A673 (cell line): Measurements from ENCODE around the gene MACROH2A1. TPM values are rescaled to one million over a fixed set of nuclear protein-coding genes. Genes with fewer than 3 reads are reported as not detected.

ENCODE experiments used
- BruUV-seq: library from RNA; stranded (reverse); fragments of 400-500 nt; replicated peaks from 2 replicates; lab custom pipeline; 2021; lab: Mats Ljungman, UMichigan
- CTCF ChIA-PET: fragments of 300-600 bp; sonication (Branson Sonifier 250); formaldehyde crosslinking; loops from one replicate; lab custom pipeline; 2022; ENCODE audit warnings: antibody characterized with exemption; lab: Charles Lee
- POLR2A ChIA-PET: fragments of 300-600 bp; sonication (Branson Sonifier 250); formaldehyde crosslinking; loops from one replicate; lab custom pipeline; 2022; ENCODE audit warnings: antibody characterized with exemption; ENCODE audit not compliant: low non-redundant PET; lab: Charles Lee
- DNase-seq: peaks from one replicate; pipeline ENCODE4 v3.0.0-alpha.2; 2015; ENCODE audit warnings: low spot score
- H3K27ac ChIP-seq: fragments of 200-600 bp; sonication (generic); 2 replicates; pipeline ENCODE4 v1.5.1; 2016; ENCODE audit warnings: mixed run types, low read depth, mild to moderate bottlenecking, mixed read lengths, antibody characterized with exemption, low read length; ENCODE audit not compliant: poor library complexity, severe bottlenecking
- H3K27me3 ChIP-seq: fragments of 200-600 bp; sonication (generic); replicated peaks from 2 replicates; pipeline ENCODE4 v1.6.1; 2017; ENCODE audit warnings: mixed run types, low read depth, mild to moderate bottlenecking, mixed read lengths, antibody characterized with exemption, low read length; ENCODE audit not compliant: insufficient read depth, poor library complexity
- H3K36me3 ChIP-seq: fragments of 200-600 bp; sonication (generic); 2 replicates; pipeline ENCODE4 v1.6.1; 2016; ENCODE audit warnings: mixed run types, mild to moderate bottlenecking, mixed read lengths, antibody characterized with exemption, low read length; ENCODE audit not compliant: insufficient read depth, poor library complexity, severe bottlenecking
- H3K4me1 ChIP-seq: fragments of 200-600 bp; sonication (generic); 2 replicates; pipeline ENCODE4 v1.6.1; 2017; ENCODE audit warnings: mixed run types, mild to moderate bottlenecking, mixed read lengths, antibody characterized with exemption, low read length; ENCODE audit not compliant: insufficient read depth, poor library complexity, severe bottlenecking
- H3K4me3 ChIP-seq: fragments of 200-600 bp; sonication (generic); 2 replicates; pipeline ENCODE4 v1.5.1; 2016; ENCODE audit warnings: low read depth, mixed run types, mild to moderate bottlenecking, mixed read lengths, low read length; ENCODE audit not compliant: poor library complexity, severe bottlenecking
- H3K9me3 ChIP-seq: fragments of 200-600 bp; sonication (generic); 2 replicates; pipeline ENCODE4 v1.6.1; 2016; ENCODE audit warnings: mixed run types, low read depth, mild to moderate bottlenecking, mixed read lengths, antibody characterized with exemption, low read length; ENCODE audit not compliant: poor library complexity, severe bottlenecking
- EZH2 ChIP-seq: fragments of 200-600 bp; sonication (generic); IDR thresholded peaks from 2 replicates; pipeline ENCODE4 v1.6.1; 2017; ENCODE audit warnings: borderline replicate concordance, low read depth, mild to moderate bottlenecking, mixed read lengths, antibody characterized with exemption, low read length; ENCODE audit not compliant: poor library complexity, severe bottlenecking
- intact Hi-C: fragments of 100-400 bp; cut with micrococcal nuclease; formaldehyde crosslinking; loops from one replicate; pipeline ENCODE4 v1.10.0; 2022; ENCODE audit not compliant: unreplicated experiment
- total RNA-seq: library from RNA; stranded (reverse); gene quantifications from 2 replicates; pipeline ENCODE4 v1.2.3, GENCODE V29; 2021
- TF ChIP-seq, protein P1 (sequence below): fragments of 300-800, 200-600 bp; sonication (generic); conservative IDR thresholded peaks from 2 replicates; pipeline ENCODE4 v1.5.1; 2017; ENCODE audit warnings: low read depth, mild to moderate bottlenecking, antibody characterized with exemption, low read length, moderate library complexity, mixed read lengths

The MACROH2A1 gene
- total RNA-seq, 1 experiment from 2014 or later: 264 TPM

GRCh38 chr5:135350536-135350935 lies 48.5 kb downstream of the MACROH2A1 start:
- intact Hi-C loops: no loop called here
- H3K36me3 ChIP-seq: peaks cover 20% of the 10 kb centered on the region
- CTCF ChIA-PET: no interaction called here
- no peak overlapping the region for H3K27ac ChIP-seq
- POLR2A ChIA-PET: no interaction called here
- no peak for TF ChIP-seq EZH2
- TF ChIP-seq, protein P1, sequence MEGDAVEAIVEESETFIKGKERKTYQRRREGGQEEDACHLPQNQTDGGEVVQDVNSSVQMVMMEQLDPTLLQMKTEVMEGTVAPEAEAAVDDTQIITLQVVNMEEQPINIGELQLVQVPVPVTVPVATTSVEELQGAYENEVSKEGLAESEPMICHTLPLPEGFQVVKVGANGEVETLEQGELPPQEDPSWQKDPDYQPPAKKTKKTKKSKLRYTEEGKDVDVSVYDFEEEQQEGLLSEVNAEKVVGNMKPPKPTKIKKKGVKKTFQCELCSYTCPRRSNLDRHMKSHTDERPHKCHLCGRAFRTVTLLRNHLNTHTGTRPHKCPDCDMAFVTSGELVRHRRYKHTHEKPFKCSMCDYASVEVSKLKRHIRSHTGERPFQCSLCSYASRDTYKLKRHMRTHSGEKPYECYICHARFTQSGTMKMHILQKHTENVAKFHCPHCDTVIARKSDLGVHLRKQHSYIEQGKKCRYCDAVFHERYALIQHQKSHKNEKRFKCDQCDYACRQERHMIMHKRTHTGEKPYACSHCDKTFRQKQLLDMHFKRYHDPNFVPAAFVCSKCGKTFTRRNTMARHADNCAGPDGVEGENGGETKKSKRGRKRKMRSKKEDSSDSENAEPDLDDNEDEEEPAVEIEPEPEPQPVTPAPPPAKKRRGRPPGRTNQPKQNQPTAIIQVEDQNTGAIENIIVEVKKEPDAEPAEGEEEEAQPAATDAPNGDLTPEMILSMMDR: no peak
- no peak for DNase-seq
- no peaks in the 10 kb centered on the region for H3K9me3 ChIP-seq
- BruUV-seq: no TSS peak
- H3K4me3 ChIP-seq: no peak overlapping the region
- no peaks in the 10 kb centered on the region for H3K4me1 ChIP-seq
- no peaks in the 10 kb centered on the region for H3K27me3 ChIP-seq

GRCh38 chr5:135349886-135350285 lies 49.1 kb downstream of the MACROH2A1 start:
- TF ChIP-seq, protein P1: no peak
- TF ChIP-seq EZH2: no peak
- no TSS peak for BruUV-seq
- intact Hi-C loops: no loop called here
- ChIA-PET CTCF (no interaction called here), POLR2A (no interaction called here)
- no peaks in the 10 kb centered on the region for H3K4me1 ChIP-seq
- DNase-seq: no peak
- no peak overlapping the region for H3K27ac ChIP-seq
- no peaks in the 10 kb centered on the region for H3K27me3 ChIP-seq
- no peaks in the 10 kb centered on the region for H3K9me3 ChIP-seq
- peaks cover 20% of the 10 kb centered on the region for H3K36me3 ChIP-seq
- no peak overlapping the region for H3K4me3 ChIP-seq

GRCh38 chr5:135349451-135349850 lies 49.6 kb downstream of the MACROH2A1 start:
- CTCF ChIA-PET: no interaction called here

More at GRCh38 chr5:135349451-135349850, 49.6 kb downstream of the MACROH2A1 start:
- POLR2A ChIA-PET: no interaction called here
- Histone ChIP-seq H3K9me3 (no peaks in the 10 kb centered on the region), H3K4me1 (no peaks in the 10 kb centered on the region), H3K36me3 (peaks cover 20% of the 10 kb centered on the region), H3K4me3 (no peak overlapping the region), H3K27ac (no peak overlapping the region), H3K27me3 (no peaks in the 10 kb centered on the region)
- DNase-seq: no peak
- TF ChIP-seq, protein P1: no peak
- no peak for TF ChIP-seq EZH2
- BruUV-seq: no TSS peak
- intact Hi-C loops: no loop called here
